SK-N-MC (cell line): ENCODE results near the gene GPR25.

Experiments
- DNase-seq: peaks from one replicate; pipeline ENCODE4 v3.0.0-alpha.2; 2011; ENCODE audit warnings: low read depth, low spot score
- H3K27ac ChIP-seq: fragments of 200-600 bp; sonication (generic); 2 replicates; pipeline ENCODE4 v1.5.1; 2016; ENCODE audit warnings: mixed run types
- H3K36me3 ChIP-seq: fragments of 200-600 bp; sonication (generic); 2 replicates; pipeline ENCODE4 v1.6.1; 2017; ENCODE audit warnings: antibody characterized with exemption, low read length, mixed read lengths; ENCODE audit not compliant: insufficient read depth
- H3K4me3 ChIP-seq: fragments of 200-600 bp; sonication (generic); 2 replicates; pipeline ENCODE4 v1.5.1; 2016
- H3K9ac ChIP-seq: fragments of 200-600 bp; sonication (generic); 2 replicates; pipeline ENCODE4 v1.8.0; 2017; ENCODE audit warnings: mixed run types, mixed read lengths; ENCODE audit not compliant: insufficient read length
- H3K9me3 ChIP-seq: fragments of 200-600 bp; sonication (generic); 2 replicates; pipeline ENCODE4 v1.6.1; 2017; ENCODE audit warnings: low read depth, mild to moderate bottlenecking, antibody characterized with exemption, low read length, moderate library complexity, mixed read lengths
- EZH2 ChIP-seq: fragments of 200-600 bp; sonication (generic); IDR thresholded peaks from one replicate; pipeline ENCODE4 v1.6.1; 2017; ENCODE audit warnings: antibody characterized with exemption
- FOXP2 ChIP-seq: optimal IDR thresholded peaks from 2 replicates; pipeline ENCODE3; 2011; ENCODE audit warnings: mild to moderate bottlenecking, moderate library complexity; ENCODE audit not compliant: insufficient read depth; ENCODE audit errors: extremely low read length, control extremely low read depth
- POLR2AphosphoS5 ChIP-seq: IDR thresholded peaks from 2 replicates; pipeline ENCODE4 v1.6.1; 2012; ENCODE audit warnings: mild to moderate bottlenecking, low read depth, low read length, borderline replicate concordance

Gene GPR25

GRCh38 chr1:200877839-200878551 is 5.2 kb downstream of the GPR25 start:
- TF ChIP-seq EZH2 (no peak), POLR2AphosphoS5 (no peak), FOXP2 (no peak)
- no peak overlapping the region for H3K27ac ChIP-seq
- no peak for DNase-seq
- H3K9me3 ChIP-seq = no peaks in the 10 kb centered on the region
- H3K9ac ChIP-seq = no peak overlapping the region
- no peak overlapping the region for H3K4me3 ChIP-seq
- H3K36me3 ChIP-seq = no peaks in the 10 kb centered on the region

GRCh38 chr1:200880212-200880611 is 7.4 kb downstream of the GPR25 start:
- TF ChIP-seq FOXP2 = no peak
- TF ChIP-seq POLR2AphosphoS5 = no peak
- TF ChIP-seq EZH2 = no peak
- H3K9me3 ChIP-seq = no peaks in the 10 kb centered on the region
- H3K9ac ChIP-seq = no peak overlapping the region
- H3K36me3 ChIP-seq = no peaks in the 10 kb centered on the region
- DNase-seq = no peak
- H3K27ac ChIP-seq = no peak overlapping the region
- H3K4me3 ChIP-seq = no peak overlapping the region

- no peak for TF ChIP-seq EZH2
- no peak for TF ChIP-seq POLR2AphosphoS5
- TF ChIP-seq FOXP2 = no peak
- Histone ChIP-seq H3K36me3 (no peaks in the 10 kb centered on the region), H3K27ac (no peak overlapping the region), H3K9me3 (no peaks in the 10 kb centered on the region), H3K4me3 (no peak overlapping the region), H3K9ac (no peak overlapping the region)
- no peak for DNase-seq
Observed at GRCh38 chr1:200883118-200883517, 10.3 kb downstream of the GPR25 start.

- Histone ChIP-seq H3K36me3 (no peaks in the 10 kb centered on the region), H3K4me3 (no peak overlapping the region), H3K9me3 (no peaks in the 10 kb centered on the region), H3K9ac (no peak overlapping the region), H3K27ac (no peak overlapping the region)
- no peak for DNase-seq
- no peak for TF ChIP-seq EZH2
- TF ChIP-seq POLR2AphosphoS5 = no peak
- no peak for TF ChIP-seq FOXP2
Observed at GRCh38 chr1:200885623-200886402, 13.0 kb downstream of the GPR25 start.

- Histone ChIP-seq H3K4me3 (no peak overlapping the region), H3K36me3 (no peaks in the 10 kb centered on the region), H3K9me3 (no peaks in the 10 kb centered on the region), H3K27ac (no peak overlapping the region), H3K9ac (no peak overlapping the region)
- no peak for DNase-seq
- TF ChIP-seq FOXP2 (no peak), POLR2AphosphoS5 (no peak), EZH2 (no peak)
Observed at GRCh38 chr1:200886594-200886993, 13.8 kb downstream of the GPR25 start.

GRCh38 chr1:200887036-200887435 is 14.3 kb downstream of the GPR25 start:
- Histone ChIP-seq H3K9ac (no peak overlapping the region), H3K27ac (no peak overlapping the region), H3K9me3 (no peaks in the 10 kb centered on the region), H3K36me3 (no peaks in the 10 kb centered on the region), H3K4me3 (no peak overlapping the region)
- no peak for DNase-seq
- TF ChIP-seq POLR2AphosphoS5 (no peak), EZH2 (no peak), FOXP2 (no peak)

- Histone ChIP-seq H3K9ac (no peak overlapping the region), H3K4me3 (no peak overlapping the region), H3K36me3 (no peaks in the 10 kb centered on the region), H3K27ac (no peak overlapping the region), H3K9me3 (no peaks in the 10 kb centered on the region)
- no peak for DNase-seq
- TF ChIP-seq EZH2 = no peak
- no peak for TF ChIP-seq FOXP2
- no peak for TF ChIP-seq POLR2AphosphoS5
Observed at GRCh38 chr1:200887772-200888348, 15.1 kb downstream of the GPR25 start.

- DNase-seq = no peak
- no peaks in the 10 kb centered on the region for H3K9me3 ChIP-seq
- no peak for TF ChIP-seq POLR2AphosphoS5
- no peak for TF ChIP-seq FOXP2
- TF ChIP-seq EZH2 = no peak
- H3K9ac ChIP-seq = no peak overlapping the region
- no peaks in the 10 kb centered on the region for H3K36me3 ChIP-seq
- H3K4me3 ChIP-seq = no peak overlapping the region
- H3K27ac ChIP-seq = no peak overlapping the region
Observed at GRCh38 chr1:200888349-200888838, 15.6 kb downstream of the GPR25 start.

- H3K36me3 ChIP-seq = no peaks in the 10 kb centered on the region
- H3K9ac ChIP-seq = no peak overlapping the region
- no peak for DNase-seq
- no peak for TF ChIP-seq FOXP2
- TF ChIP-seq EZH2 = no peak
- no peak for TF ChIP-seq POLR2AphosphoS5
- H3K27ac ChIP-seq = no peak overlapping the region
- no peak overlapping the region for H3K4me3 ChIP-seq
- no peaks in the 10 kb centered on the region for H3K9me3 ChIP-seq
Observed at GRCh38 chr1:200889571-200889970, 16.8 kb downstream of the GPR25 start.
